Measurements from ENCODE around the gene WDR91.

WDR91 gene

DNA sequence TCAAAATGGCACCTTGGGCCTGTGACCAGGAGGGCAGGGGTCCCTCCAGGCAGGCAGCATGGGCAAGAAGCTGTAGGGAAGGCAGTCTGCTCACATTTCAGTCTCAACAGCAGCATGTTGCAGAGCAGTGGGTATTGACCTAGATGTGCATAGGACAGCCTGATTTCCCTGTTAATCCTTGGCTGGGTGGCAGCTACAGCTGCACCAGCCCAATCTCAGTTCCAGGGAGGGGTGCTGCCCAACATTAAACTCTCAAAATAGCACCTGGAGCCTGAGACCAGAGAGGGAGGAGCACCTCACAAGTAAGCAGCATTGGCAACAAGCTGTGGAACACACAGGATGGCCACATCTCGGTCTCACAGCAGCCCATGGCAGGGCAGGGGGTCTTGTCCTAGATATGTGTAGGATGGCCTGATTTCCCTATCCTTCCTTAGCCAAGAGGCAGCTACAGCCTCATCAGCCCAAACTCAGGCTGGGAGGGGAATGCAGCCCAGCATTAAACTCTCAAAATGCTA lies 53.1 kb downstream of the WDR91 start:
- no peak for DNase-seq

DNA sequence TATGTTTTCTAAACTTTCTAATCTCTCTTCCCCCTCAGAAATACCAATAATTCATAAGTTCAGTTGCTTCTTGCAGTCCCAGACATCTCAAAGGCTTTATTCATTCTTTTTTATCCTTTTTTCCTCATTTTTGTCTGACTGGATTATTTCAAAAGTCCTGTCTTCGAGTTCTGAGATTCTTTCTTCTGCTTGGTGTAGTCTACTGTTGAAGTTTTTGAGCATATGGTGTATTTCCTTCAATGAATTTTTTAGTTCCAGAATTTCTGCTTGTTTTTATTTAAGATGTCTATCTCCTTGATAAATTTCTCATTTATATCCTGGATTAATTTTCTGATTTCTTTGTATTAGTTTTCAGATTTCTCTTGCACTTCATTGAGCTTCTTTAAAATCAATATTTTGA lies 55.0 kb downstream of the WDR91 start:
- DNase-seq: no peak

DNA sequence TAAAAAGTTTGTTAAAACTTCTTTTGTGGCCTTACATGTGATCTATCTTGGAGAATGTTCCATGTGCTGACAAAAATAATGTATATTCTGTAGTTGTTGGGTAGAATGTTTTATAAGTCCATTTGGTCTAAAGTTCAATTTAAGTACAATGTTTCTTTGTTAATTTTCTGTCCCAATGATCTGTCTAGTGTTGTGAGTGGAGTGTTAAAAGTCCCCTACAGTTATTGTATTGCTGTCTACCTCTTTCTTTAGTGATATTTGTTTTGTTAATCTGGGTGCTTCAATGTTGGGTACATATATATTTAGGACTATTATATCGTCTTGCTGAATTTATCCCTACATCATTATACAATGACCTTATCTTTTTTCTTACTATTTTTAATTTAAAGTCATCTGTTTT lies 56.6 kb downstream of the WDR91 start:
- DNase-seq: no peak

DNA sequence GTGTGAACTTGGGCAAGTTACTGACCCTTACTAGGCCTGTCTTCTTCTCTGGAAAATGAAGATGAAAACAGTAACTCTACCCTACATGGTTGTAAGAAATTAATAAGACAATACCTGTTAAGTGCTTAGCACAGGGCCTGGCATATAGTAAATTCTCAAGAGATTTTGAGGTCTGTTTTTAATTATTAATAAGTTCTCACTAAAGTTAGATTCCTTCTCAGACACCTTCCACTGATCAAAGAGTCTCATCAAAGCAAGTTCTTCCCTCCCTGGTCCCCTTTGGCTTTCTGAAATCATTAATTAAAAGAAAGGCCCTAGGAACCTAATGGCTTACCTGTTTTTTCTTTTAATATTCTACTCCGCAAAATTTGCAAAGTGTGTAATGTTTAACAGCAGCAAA lies 58.9 kb downstream of the WDR91 start:
- no peak for DNase-seq

DNA sequence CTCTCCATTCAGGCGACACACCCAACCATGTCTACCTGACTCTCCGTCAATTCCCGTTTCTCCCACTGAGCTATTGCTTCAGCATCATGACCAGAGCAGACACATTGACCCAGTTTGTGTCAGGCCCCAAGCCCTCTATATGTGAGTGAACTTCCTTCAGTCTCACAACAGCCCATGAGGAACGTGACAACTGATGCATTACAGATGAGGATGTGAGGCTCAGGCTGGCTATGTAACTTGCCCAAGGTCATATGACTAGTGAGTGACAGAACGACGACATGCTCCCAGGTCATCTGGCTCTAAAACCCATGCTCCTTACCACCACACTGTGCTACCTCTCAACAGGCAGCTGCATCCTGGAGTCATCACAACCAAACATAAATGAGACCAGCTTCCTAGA lies 59.8 kb downstream of the WDR91 start:
- no peak for DNase-seq

DNA sequence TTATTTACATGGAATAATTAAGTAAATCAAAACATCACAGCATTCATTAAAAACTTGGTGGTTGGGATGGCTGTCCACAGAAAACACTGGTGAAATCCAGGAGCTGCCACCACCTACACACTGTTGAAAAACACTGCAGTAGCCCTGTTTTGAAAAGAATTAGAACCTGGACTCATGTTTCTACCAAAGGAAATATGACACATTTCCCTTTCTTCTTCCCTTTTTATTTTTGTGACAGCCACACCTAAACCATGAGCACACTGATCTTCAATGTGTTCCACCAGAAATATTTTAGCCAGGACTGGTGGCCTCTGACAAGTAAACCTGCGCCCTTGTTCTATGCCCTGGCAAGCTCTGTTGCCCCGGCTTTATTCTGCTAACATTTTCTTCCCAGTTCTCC lies 60.2 kb downstream of the WDR91 start:
- no peak for DNase-seq

DNA sequence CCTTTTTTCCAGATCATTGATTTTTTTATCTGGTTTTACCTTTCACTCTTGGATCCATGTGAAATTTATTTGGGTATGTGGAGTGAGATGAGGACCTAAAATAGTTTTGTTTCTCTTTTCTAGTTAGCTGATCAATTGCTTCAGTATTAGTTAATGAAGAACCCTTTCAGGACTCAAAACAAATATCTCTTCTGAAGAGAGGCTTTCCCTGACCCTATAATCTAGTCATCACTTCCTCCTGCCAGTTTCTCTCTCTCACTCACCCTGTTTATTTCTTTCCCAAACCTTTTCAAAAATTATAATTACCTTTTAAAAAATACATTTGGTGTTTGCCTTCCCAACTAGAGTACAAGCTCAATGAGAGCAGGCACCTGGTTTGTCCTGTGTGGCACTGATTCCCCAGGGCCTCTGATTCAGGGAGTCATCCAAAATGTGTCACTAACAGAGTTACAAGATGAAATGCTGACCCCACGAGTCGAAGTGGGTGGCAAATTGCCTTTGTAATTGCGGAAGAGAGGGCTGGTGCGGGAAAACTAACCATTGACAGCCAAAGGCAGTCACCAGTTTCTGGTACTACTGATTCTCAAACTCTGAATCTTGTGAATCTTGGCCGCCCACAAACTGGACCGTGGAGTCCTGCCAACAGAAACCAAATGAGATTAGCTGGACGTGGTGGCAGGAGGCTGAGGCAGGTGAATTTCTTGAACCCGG lies 61.1 kb downstream of the WDR91 start:
- DNase-seq: no peak

DNA sequence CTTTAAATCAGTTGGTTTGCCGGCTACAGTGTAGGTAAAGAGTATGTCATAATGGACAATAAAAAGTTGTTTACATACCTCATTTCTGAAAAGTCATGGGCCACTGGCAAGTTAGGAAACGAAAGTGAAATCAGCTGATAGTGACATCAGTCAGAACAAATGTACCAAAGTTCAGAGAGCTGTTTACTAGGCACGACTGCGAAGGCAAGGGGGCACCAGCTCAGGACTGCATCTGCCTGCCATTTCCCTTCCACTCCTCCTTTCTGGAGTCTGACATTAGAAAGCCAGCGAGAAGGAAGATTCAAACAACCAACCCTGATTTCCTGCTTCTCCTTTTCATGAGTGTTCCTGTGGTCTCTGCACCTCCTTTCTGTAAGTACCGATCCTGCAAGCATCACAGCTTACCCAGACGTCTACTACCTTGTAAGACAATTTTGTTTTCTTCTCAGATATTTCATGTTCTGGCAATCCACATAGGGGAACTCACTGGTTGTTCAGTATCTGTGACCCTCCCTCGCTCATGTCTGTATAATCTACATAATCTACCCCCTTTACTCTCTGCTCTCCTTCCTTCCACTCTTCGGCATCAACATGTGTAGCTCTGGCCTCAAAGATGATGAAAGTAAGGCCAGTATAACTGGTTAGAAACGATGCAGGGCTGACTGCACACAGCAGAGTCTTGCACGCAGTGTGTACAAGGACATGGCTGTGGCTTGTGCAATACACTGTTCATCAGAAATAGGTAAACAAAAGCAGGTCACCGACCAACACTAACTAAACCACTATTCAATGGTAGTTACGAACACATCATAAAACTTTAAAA lies 63.2 kb downstream of the WDR91 start, which contains the start of gene TMEM140:
TSS of gene TMEM140 (plus strand) at position 174 of the 823 bp plus-strand sequence. CDS start 16,370 bp downstream, outside the sequence.
- DNase-seq: peak; percentile 62

DNA sequence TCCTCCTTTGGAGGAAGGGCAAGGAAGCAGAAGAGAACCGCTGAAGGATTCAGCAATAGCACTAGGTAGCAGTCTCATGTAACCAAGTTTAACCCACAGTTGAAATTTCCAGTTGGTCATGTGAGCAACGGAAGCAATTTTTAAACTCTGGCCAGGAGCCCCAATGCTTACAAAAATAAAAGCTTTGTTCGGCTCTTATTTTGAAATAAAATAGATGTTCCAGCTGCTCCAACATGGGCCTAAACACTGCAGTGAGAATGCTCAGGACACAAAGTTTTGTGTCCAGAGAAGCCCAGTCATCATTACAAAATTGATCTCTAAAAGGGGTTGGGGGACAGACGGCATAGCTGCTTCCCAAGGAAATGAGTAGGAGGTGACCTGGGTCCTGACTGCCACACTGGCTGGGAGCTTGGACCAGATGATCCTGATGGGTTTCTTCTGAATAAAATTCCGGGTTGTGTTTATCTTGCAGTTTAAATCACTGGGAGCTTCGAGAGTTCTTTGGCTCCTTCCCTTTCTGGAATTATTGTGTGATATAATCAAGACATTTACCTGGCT lies 63.9 kb downstream of the WDR91 start:
- no peak for DNase-seq

DNA sequence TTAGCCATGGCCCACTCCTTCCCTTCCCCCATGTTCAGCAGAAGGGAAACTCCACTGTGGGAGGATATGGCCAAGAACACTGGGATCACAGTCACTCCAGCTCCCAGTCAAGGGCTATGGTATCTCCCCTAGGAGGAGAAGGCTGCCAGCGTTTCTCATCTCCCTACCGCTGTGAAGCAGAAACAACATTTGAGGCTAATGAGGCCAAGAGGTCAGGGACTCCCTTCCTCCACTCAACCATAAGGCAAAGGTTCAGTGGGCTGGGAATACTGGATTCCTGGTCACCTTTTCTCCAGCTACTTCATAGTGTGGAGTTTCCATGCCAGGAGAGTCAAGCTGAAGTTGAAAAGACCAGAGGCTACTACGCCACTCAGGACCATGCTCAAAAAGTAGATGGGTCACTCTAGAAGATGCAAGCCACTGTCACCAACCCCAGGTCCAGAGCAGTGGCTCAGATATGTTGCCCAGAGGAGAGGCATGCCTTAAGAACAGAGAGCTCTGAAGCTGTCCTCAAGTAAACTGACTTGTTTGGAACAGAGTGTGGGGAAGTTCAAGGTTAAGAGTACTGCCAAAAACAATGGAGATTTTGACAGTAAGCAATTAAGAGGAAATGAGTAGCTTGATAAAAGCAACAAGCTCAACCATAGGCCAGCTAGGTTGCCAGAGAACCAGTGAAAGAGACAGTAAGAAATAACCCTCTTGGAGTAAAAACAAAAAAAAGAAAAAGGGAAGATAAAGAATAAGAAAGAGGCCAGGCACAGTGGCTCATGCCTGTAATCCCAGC lies 67.2 kb downstream of the WDR91 start:
- DNase-seq: no peak

All from activated CD4-positive, alpha-beta T cell treated with anti-CD3 and anti-CD28 coated beads for 48 hours (primary cell).